GM18909 (cell line): ENCODE results near the gene MYH7.
"Not testable (repeated sequence)": the region's sequence is repeated elsewhere in the genome, so short reads cannot be mapped to it uniquely, and the experiment has no call there.

Source experiments
- ATAC-seq: cut with Tn5 transposase; IDR thresholded peaks from one replicate; pipeline ENCODE4 v1.9.1; 2021; ENCODE audit warnings: mild to moderate bottlenecking; ENCODE audit not compliant: unreplicated experiment, poor library complexity

The MYH7 gene

DNA sequence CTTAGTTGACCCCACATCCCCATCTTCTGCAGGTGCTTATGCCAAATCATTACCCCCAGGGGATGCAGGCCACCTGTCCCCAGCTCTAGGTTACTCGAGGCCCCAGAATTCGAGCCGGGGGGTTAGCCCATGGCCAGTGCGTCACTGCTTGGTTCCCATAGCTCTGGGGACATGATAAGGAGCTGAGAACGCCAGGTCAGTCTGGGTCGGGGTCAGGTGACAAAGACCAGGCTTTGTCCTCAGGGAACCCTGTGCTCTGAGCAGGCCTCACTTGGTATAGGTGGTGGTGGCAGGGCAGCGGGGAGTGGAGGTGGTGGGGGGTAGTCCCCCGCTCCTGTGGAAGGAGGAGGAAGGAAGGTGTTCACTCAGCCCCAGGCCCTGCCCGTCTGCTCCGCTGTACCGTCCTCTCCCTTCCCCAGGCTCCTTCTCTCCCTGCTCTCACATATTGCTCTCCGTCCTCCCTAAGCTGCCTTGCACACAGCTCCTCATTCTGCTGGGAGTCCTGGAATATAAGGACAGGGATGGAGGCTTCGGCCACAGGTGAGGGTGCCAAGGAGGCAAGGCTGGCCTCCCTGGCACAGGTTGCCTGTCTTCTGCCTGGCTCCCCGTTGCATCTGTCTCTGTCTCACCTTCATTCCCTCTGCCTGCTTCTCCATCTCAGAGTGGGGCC, 25.4 kb downstream of the MYH7 start:
- no peak for ATAC-seq

- ATAC-seq = no peak
These were observed 26.0 kb downstream of the MYH7 start for GRCh38 chr14:23409475-23409874.

GRCh38 chr14:23408307-23408630, 27.2 kb downstream of the MYH7 start:
- no peak for ATAC-seq

DNA sequence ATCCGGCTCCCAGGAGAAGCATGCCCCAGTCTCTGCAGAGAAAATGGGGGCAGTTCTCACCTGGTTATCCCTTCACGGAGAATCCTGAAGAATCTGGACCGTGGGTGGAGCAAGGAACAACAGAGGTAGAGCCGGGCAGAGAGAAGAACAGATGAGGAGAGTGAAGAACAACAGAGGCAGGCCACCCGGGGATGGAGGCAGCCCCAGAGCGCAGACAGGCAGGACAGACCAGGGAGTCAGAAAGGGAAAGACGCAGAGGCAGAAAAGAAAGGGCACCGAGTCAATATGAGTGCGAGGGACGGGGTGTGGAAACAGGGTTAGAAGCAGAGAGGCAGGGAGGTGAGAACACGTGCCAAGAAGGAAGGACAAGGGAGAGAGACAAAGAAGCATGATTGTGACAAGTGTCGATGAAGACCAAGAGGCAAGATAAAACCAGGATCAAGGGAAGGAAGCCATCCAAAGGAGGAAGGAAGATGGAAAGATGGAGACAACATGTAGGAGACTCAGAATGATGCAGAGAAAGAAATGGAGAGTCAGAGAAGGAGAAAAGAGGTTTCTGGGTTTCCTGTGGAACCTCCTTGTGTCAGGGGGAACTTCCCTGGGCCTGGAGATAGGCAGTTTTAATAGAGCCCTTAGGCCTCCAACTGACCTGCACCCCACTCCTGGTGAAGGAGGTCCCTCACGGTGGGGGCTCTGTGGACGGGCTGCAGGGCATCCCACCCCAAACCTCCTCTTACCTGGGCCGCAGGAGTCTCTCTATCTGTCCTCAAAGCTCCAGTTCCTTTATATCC, 27.7 kb downstream of the MYH7 start, which contains the start of gene MYH6:
MYH6 (minus strand) TSS at position 758 of the 791 bp plus-strand sequence. CDS start 1,050 bp downstream, outside the sequence.
- ATAC-seq = no peak

DNA sequence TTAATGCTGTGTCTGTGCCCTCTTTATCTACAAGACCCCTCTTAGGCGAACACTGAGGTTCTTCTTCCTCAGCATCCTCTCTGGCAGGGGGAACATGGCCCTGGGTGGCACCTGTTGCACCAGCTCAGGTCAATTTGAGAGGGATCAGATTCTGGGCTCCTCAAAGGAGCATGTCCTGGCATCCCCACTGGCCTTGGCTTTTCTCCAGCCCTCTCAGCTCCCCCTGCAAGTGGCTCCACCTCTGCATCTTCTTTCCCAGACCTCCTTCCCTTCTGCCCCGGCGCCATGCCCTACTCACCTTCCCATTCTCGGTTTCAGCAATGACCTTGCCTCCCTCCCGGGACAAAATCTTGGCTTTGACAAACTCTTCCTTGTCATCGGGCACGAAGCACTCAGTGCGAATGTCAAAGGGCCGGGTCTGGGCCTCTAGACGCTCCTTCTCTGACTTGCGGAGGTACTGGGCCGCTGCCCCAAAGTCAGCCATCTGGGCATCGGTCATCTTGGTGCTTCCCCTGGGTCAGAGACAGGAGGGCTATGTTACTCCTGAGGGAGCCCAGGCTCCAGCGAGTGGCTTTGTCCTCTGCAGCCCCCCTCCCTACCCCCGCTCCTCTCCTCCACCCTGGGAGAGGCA, 28.6 kb downstream of the MYH7 start:
- ATAC-seq = no peak

- ATAC-seq = no peak
These were observed 29.2 kb downstream of the MYH7 start for GRCh38 chr14:23406244-23406643.

DNA sequence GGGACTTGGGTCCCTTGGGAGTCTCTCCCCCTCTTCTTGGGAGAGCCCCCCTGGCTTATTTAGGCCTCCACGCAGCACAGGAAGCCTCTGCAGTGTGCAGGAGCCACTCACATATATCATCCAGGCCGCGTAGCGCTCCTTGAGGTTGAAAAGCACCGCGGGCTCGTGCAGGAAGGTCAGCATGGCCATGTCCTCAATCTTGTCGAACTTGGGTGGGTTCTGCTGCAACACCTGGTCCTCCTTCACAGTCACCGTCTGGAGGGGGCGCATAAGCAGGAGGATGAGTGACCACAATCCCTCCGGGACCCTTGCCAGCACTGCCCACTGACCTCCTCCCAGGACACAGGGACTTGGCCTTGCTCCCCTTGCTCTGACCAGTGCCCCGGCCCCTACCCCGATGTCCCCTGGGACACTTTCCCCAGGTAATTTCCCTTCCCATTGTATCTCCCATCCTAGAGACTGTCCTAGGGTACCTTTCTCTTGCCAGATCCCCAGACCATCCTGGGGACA, 29.9 kb downstream of the MYH7 start:
- no peak for ATAC-seq

DNA sequence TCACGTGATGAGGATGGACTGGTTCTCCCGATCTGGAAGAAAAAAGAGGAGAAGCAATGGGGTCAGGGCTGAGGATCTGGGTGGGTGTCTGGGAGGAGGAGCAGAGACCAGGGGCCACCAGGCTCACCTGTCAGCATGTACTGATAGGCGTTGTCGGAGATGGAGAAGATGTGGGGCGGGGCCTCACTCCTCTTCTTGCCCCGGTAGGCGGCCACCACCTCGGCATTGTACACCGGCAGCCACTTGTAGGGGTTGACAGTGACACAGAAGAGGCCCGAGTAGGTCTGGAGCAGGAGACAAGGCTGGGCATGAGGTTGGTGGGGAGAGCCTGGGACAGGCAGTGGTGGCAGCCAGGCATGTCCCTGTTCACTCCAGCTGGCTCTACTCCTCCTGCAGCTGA, 30.4 kb downstream of the MYH7 start:
- ATAC-seq = no peak

DNA sequence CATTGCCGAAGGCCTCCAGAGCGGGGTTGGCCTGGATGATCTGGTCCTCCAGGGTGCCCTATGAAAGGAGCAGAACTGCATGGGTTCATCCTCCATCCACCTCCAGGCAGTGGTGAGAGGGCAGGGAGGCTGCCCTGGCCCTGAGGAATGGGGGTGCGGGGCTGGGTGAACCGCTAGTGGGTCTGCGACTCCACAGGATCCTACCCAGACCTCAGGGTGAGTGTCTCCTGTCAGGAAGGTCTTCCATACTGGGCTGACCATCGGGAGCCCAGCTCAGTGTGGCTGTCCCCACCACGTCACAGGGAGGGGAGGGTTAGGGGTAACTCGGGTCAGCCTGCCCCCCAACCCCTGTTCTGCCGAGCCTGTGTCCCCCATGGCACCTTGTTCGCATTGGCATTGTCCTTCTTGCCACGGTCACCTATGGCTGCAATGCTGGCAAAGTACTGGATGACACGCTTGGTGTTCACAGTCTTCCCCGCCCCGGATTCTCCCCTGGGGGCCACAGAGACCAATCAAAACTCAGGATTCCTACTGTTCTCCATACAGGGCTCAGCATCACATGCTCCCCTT, 31.0 kb downstream of the MYH7 start:
- ATAC-seq = no peak

- ATAC-seq = no peak
These were observed 31.6 kb downstream of the MYH7 start for GRCh38 chr14:23403908-23404307.

GRCh38 chr14:23403139-23403438, 32.4 kb downstream of the MYH7 start:
- ATAC-seq = no peak

DNA sequence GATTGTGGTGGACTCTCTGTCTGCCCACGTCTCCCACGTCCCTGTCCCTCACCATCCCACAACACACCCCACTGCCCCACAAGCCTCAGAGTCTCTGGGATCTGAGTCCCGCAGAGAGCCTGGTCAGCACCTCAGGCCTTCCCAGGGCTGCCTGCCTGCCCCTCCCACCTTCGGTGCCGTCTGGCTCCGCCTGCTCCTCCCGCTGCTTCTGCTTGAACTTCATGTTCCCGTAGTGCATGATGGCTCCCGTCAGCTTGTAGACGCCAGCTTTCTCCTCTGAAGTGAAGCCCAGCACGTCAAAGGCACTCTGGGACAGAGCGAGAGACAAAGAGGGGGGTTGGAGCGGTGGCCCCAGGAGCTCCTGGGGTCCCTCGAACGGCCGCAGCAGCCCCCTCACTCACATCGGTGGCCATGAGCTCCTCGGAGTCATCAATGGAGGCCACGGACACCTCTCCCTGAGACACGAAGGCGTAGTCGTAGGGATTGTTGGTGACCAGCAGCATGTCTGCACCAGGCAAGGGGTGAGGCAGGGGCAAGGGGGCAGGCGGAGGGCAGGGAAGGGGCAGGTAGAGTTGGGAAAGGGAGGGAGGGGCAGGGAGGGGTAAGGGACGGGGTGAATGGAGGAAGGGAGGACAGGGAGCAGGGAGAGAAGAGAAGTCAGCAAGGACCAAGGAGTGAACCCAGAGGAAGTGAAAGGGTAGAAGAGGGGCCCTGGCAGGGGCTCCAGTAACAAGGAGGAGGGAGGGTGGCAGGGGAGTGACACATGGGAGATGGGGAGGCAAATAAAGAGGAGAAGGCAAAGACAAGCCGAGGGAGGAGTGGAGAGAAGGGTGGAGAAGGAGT, 32.9 kb downstream of the MYH7 start:
- no peak for ATAC-seq

- ATAC-seq = no peak
These were observed 34.2 kb downstream of the MYH7 start for GRCh38 chr14:23401291-23401690.

- ATAC-seq = not testable (repeated sequence)
These were observed 34.8 kb downstream of the MYH7 start for GRCh38 chr14:23400496-23401149.

GRCh38 chr14:23399591-23399990, 35.9 kb downstream of the MYH7 start:
- no peak for ATAC-seq

DNA sequence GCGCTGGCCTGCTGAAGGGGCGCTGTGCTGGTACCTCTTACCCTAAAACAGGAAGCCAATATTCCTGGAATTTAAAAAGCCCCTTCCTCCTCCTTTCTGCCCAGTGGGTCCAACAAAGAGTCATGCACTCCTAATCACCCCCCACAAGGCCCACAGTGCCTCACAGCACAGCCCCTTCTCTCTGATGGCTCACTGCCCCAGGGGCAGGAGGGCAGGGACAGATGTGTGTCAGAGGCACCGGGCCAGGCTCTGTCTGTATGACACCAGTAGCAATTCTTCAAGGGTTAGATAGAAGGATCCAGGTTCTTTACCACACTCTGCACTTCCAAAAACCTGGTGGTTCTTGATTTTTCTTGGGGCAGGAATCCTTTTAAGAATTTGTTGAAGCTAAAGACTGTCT, 36.3 kb downstream of the MYH7 start:
- no peak for ATAC-seq

GRCh38 chr14:23398348-23398747, 37.1 kb downstream of the MYH7 start:
- no peak for ATAC-seq

- no peak for ATAC-seq
These were observed 38.6 kb downstream of the MYH7 start for GRCh38 chr14:23396781-23397407.

DNA sequence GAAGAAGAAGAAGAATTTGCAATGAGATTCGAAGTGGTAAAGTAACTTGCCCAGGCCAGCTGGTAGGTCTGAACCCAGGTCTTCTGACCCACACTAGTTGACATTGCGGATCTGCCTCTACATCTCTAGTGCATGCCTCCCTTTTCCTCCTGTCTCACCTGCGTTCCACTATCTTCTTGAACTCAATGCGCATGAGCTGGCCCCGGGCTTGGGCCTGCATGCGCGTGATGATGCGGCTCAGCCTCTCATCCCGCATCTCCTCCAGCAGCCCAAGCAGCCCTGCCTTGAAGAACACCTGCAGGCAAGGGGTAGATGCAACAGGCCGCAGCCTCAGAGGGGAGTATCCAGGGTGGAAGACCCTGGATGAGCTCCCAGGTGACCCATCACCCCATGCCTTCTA, 39.3 kb downstream of the MYH7 start:
- ATAC-seq = no peak
